Fibroblast of lung (primary cell): Measurements from ENCODE around the gene ACTA1. TPM values are rescaled to one million over a fixed set of nuclear protein-coding genes. Genes with fewer than 3 reads are reported as not detected.
"Not testable (repeated sequence)": the region's sequence is repeated elsewhere in the genome, so short reads cannot be mapped to it uniquely, and the experiment has no call there.

Experiments used
- DNase-seq, 2 donors: peaks; one replicate each; pipeline versions ENCODE4 v3.0.0 to v3.0.0-alpha.2; 2010; ENCODE audit warnings: low read depth in 2 of 2
- H2AFZ ChIP-seq: 2 replicates; pipeline ENCODE4 v1.5.1; 2012; ENCODE audit warnings: low read length, control low read depth, inconsistent platforms
- H3K27ac ChIP-seq: 2 replicates; pipeline ENCODE4 v1.5.1; 2011; ENCODE audit warnings: low read length, control low read depth; ENCODE audit not compliant: insufficient read depth
- H3K27me3 ChIP-seq: 2 replicates; pipeline ENCODE4 v1.5.1; 2011; ENCODE audit warnings: mild to moderate bottlenecking, low read length; ENCODE audit not compliant: control insufficient read depth, insufficient read depth
- H3K36me3 ChIP-seq: 2 replicates; pipeline ENCODE4 v1.5.1; 2011; ENCODE audit warnings: low read length; ENCODE audit not compliant: control insufficient read depth, insufficient read depth
- H3K4me1 ChIP-seq: 2 replicates; pipeline ENCODE4 v1.5.1; 2011; ENCODE audit warnings: low read length; ENCODE audit not compliant: control insufficient read depth, insufficient read depth; ENCODE audit errors: extremely low read depth
- H3K4me2 ChIP-seq: 2 replicates; pipeline ENCODE4 v1.5.1; 2011; ENCODE audit warnings: low read length, control low read depth; ENCODE audit not compliant: insufficient read depth; ENCODE audit errors: extremely low read depth
- H3K4me3 ChIP-seq, 4 experiments: fragments of 200-600 bp in 1 of 4; sonication (generic) in 1 of 4; replicated peaks in 1 of 4; 2 replicates each; pipeline ENCODE4 v1.5.1; 2011 to 2016; ENCODE audit warnings: low read length in 4 of 4, low read depth in 3 of 4, mild to moderate bottlenecking in 3 of 4, control low read depth in 2 of 4, inconsistent platforms in 1 of 4, mixed read lengths in 1 of 4; ENCODE audit not compliant: insufficient read depth in 1 of 4; ENCODE audit errors: control extremely low read depth in 1 of 4
- H3K79me2 ChIP-seq: 2 replicates; pipeline ENCODE4 v1.5.1; 2012; ENCODE audit warnings: mild to moderate bottlenecking, low read length, inconsistent platforms; ENCODE audit not compliant: control insufficient read depth, insufficient read depth
- H3K9ac ChIP-seq: 2 replicates; pipeline ENCODE4 v1.5.1; 2011; ENCODE audit warnings: mild to moderate bottlenecking, low read length, control low read depth; ENCODE audit not compliant: insufficient read depth
- H3K9me3 ChIP-seq: 2 replicates; pipeline ENCODE4 v1.5.1; 2012; ENCODE audit warnings: low read depth, low read length; ENCODE audit not compliant: control insufficient read depth, insufficient read depth
- H4K20me1 ChIP-seq: 2 replicates; pipeline ENCODE4 v1.5.1; 2011; ENCODE audit warnings: low read length; ENCODE audit not compliant: control insufficient read depth, insufficient read depth; ENCODE audit errors: extremely low read depth
- EZH2 ChIP-seq: IDR thresholded peaks from 2 replicates; pipeline ENCODE4 v1.5.1; 2012; ENCODE audit warnings: low read length, control low read depth, mild to moderate bottlenecking; ENCODE audit errors: missing control alignments
- polyA plus RNA-seq, 2 donors: library from polyadenylated mRNA; depleted of rRNA in 1 of 2; stranded (reverse) in 1 of 2; unstranded in 1 of 2; fragments of >200 nt; gene quantifications; 2 replicates each; pipeline ENCODE4 v1.2.1, GENCODE V29; 2011 to 2012; ENCODE audit warnings: missing spikeins in 1 of 2
- total RNA-seq: library from RNA; depleted of rRNA; stranded (reverse); fragments of >200 nt; gene quantifications from 2 replicates; pipeline ENCODE4 v1.2.1, GENCODE V29; 2014
- TF ChIP-seq, protein P1 (sequence below), 2 donors: IDR thresholded peaks in 1 of 2; conservative IDR thresholded peaks in 1 of 2; 1 replicate in 1 of 2; 2 replicates in 1 of 2; pipeline ENCODE4 v1.5.1; 2011 to 2012; ENCODE audit warnings: low read length in 2 of 2, control low read depth in 1 of 2, inconsistent platforms in 1 of 2, low read depth in 1 of 2, mild to moderate bottlenecking in 1 of 2

ACTA1 gene
- total and polyA plus RNA-seq, 2 donors (not counting 1 experiment from before 2014, with no cell fraction given) = not detected

DNA sequence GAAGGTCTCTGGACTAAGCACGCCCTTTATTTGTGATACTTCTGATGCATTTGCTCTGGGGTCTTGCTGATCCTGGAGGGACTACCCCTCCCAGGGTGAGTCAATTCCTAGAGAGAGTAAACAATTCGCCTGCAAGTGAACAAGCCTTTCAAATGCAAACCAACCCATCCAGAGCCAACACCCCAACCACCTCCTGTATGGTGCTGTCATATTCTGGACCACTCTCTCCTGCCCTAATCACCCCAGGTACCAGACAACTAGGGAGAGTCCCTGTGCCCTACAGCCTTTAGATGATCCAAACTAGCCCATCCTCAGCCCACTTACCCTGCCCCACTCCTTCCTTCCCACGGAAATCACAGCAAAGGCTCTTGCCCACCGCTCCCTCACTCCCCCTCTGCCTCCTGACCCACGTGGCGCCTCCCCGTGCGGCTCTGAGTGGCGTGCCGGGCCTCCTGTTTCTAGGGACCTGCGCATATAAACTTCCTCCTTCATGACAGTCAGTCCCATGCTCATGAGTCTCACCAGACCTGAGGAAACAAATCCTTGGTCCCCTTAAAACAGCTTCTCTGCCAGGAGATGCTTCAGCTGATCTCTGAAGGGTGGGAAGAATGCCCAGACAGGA, 37.2 kb downstream of the ACTA1 start:
- Histone ChIP-seq H3K79me2 (no peaks in the 10 kb centered on the region), H3K9me3 (no peaks in the 10 kb centered on the region), H3K9ac (no peak overlapping the region), H3K36me3 (no peaks in the 10 kb centered on the region), H4K20me1 (no peaks in the 10 kb centered on the region), H3K27ac (no peak overlapping the region), H2AFZ (no peak overlapping the region), H3K27me3 (peaks cover 2% of the 10 kb centered on the region), H3K4me3 (no peak overlapping the region), H3K4me2 (no peak overlapping the region), H3K4me1 (no peaks in the 10 kb centered on the region)
- TF ChIP-seq EZH2 = no peak
- no peak for DNase-seq

DNA sequence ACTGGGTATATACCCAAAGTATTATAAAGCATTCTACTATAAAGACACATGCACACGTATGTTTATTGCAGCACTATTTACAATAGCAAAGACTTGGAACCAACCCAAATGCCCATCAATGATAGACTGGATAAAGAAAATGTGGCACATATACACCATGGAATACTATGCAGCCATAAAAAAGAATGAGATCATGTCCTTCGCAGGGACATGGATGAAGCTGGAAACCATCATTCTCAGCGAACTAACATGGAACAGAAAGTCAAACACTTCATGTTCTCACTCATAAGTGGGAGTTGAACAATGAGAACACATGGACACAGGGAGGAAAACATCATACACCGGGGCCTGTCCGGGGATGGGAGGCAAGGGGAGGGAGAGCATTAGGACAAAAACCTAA, 39.4 kb downstream of the ACTA1 start:
- not testable (repeated sequence) for H3K4me2 ChIP-seq, H3K4me1 ChIP-seq, H3K9me3 ChIP-seq, H3K27ac ChIP-seq, DNase-seq, H3K9ac ChIP-seq, H3K27me3 ChIP-seq, H2AFZ ChIP-seq, H3K36me3 ChIP-seq, H3K4me3 ChIP-seq, H4K20me1 ChIP-seq, H3K79me2 ChIP-seq

DNA sequence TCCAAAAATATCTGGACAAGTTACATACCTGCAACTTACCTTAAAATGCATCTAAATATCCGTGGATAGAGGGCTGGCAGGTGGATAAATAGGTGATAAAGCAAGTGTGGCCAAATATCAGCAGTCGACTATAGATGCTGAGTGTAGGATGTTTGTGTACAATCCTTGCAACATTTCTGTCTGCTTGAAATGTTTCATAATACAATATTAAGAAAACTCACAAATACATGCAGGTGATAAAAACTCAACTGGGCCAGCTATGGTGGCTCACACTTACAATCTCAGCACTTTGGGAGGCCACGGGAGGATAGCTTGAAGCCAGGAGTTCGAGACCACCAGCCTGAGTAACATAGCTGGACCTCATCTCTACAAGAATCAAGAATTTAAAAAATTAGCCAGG, 41.0 kb downstream of the ACTA1 start:
- no peak for TF ChIP-seq EZH2
- TF ChIP-seq, protein P1, sequence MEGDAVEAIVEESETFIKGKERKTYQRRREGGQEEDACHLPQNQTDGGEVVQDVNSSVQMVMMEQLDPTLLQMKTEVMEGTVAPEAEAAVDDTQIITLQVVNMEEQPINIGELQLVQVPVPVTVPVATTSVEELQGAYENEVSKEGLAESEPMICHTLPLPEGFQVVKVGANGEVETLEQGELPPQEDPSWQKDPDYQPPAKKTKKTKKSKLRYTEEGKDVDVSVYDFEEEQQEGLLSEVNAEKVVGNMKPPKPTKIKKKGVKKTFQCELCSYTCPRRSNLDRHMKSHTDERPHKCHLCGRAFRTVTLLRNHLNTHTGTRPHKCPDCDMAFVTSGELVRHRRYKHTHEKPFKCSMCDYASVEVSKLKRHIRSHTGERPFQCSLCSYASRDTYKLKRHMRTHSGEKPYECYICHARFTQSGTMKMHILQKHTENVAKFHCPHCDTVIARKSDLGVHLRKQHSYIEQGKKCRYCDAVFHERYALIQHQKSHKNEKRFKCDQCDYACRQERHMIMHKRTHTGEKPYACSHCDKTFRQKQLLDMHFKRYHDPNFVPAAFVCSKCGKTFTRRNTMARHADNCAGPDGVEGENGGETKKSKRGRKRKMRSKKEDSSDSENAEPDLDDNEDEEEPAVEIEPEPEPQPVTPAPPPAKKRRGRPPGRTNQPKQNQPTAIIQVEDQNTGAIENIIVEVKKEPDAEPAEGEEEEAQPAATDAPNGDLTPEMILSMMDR (conservative IDR thresholded peaks at IDR 0.05 in 1 of 2, IDR thresholded peaks at IDR 0.05 in 1 of 2; ENCODE audit: low read depth in 1 of 2, low read length in 2 of 2) = no peak
- Histone ChIP-seq H2AFZ (no peak overlapping the region), H3K27ac (no peak overlapping the region), H3K27me3 (no peaks in the 10 kb centered on the region), H3K4me2 (no peak overlapping the region), H3K36me3 (no peaks in the 10 kb centered on the region), H3K9me3 (no peaks in the 10 kb centered on the region), H3K4me3 (no peak overlapping the region), H3K4me1 (peaks cover 5% of the 10 kb centered on the region), H3K79me2 (no peaks in the 10 kb centered on the region), H3K9ac (no peak overlapping the region), H4K20me1 (no peaks in the 10 kb centered on the region)
- DNase-seq = no peak

DNA sequence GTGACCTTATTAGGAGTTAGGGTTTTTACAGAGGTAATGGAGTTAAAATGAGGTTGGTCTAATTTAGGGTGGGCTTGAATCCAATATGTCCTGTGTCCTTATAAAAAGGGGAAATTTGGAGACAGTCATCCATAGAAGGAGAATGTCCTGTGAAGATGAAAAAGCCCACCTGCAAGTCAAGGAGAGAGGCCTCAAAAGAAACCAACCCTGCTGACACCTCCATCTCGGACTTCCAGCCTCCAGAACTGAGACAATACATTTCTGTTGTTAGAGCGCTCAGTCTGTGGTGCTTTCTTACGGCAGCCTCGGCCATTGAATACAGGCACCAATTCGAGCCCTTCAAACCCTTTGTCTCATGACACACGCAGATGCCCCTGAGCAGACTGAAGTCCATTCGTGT, 43.8 kb downstream of the ACTA1 start:
- H2AFZ ChIP-seq = no peak overlapping the region
- TF ChIP-seq, protein P1 (conservative IDR thresholded peaks at IDR 0.05 in 1 of 2, IDR thresholded peaks at IDR 0.05 in 1 of 2; ENCODE audit: low read depth in 1 of 2, low read length in 2 of 2) = no peak
- no peak for TF ChIP-seq EZH2
- no peak overlapping the region for H3K4me2 ChIP-seq
- H3K36me3 ChIP-seq = no peaks in the 10 kb centered on the region
- no peak for DNase-seq
- no peak overlapping the region for H3K27ac ChIP-seq
- peaks cover 5% of the 10 kb centered on the region for H3K4me1 ChIP-seq
- H3K4me3 ChIP-seq = no peak overlapping the region
- no peaks in the 10 kb centered on the region for H4K20me1 ChIP-seq
- no peaks in the 10 kb centered on the region for H3K27me3 ChIP-seq
- H3K9me3 ChIP-seq = no peaks in the 10 kb centered on the region
- H3K79me2 ChIP-seq = no peaks in the 10 kb centered on the region
- no peak overlapping the region for H3K9ac ChIP-seq
